ENCODE measurements around the gene HGS.

GRCh38 chr17:81682565-81683207 is 1.1 kb upstream of the HGS start:
- TF ChIP-seq ZNF274 (IDR thresholded peaks at IDR 0.05; ENCODE audit: low read depth, low read length) (no peak), YY1 (IDR thresholded peaks at IDR 0.05; ENCODE audit: insufficient read depth, insufficient read length) (no peak), SUZ12 (IDR thresholded peaks at IDR 0.05; ENCODE audit: extremely low read depth, insufficient read depth, insufficient read length) (no peak)

All from NT2/D1 (cell line).